A549 (cell line): ENCODE results near the gene UNC13B. TPM values are rescaled to one million over a fixed set of nuclear protein-coding genes. Genes with fewer than 3 reads are reported as not detected.

Source experiments
- ATAC-seq, 2 experiments: fragments of 200-7000 bp in 1 of 2; fragments of >200 bp in 1 of 2; cut with Nextera tagmentation in 1 of 2; cut with Tn5 transposase in 1 of 2; 3 replicates each; pipeline versions ENCODE4 v1.8.0 to v1.9.1; 2018 to 2020; ENCODE audit warnings: mild to moderate bottlenecking in 1 of 2, moderate library complexity in 1 of 2
- CTCF ChIA-PET: fragments of 300-600 bp; sonication (Branson Sonifier 250); formaldehyde crosslinking; extraction: SDS; loops from one replicate; lab custom pipeline; 2021; ENCODE audit warnings: antibody characterized with exemption, inconsistent platforms; lab: Yijun Ruan, JAX
- POLR2A ChIA-PET: fragments of 350-600 bp; formaldehyde crosslinking; extraction: SDS; loops from one replicate; lab custom pipeline; 2021; ENCODE audit warnings: antibody characterized with exemption, inconsistent platforms; lab: Yijun Ruan, JAX
- DNase-seq, 2 experiments: peaks; one replicate each; pipeline versions ENCODE4 v3.0.0 to v3.0.0-alpha.2; 2011 to 2016; ENCODE audit warnings: low read depth in 1 of 2, low spot score in 1 of 2
- FAIRE-seq: peaks from 2 replicates; lab custom pipeline; 2011; peaks lifted over from hg19 to GRCh38; lab: Jason Lieb, UNC
- H3K27ac ChIP-seq, 2 experiments: fragments of >200 bp; sonication (Bioruptor Twin); formaldehyde crosslinking; 3 replicates each; pipeline ENCODE4 v1.5.1; 2016 to 2017
- H3K4me1 ChIP-seq: fragments of >200 bp; sonication (Bioruptor Twin); formaldehyde crosslinking; 3 replicates; pipeline ENCODE4 v1.6.1; 2016
- H3K4me2 ChIP-seq: fragments of >200 bp; sonication (Bioruptor Twin); formaldehyde crosslinking; 3 replicates; pipeline ENCODE4 v1.6.1; 2016
- H3K4me3 ChIP-seq: fragments of >200 bp; sonication (Bioruptor Twin); formaldehyde crosslinking; 3 replicates; pipeline ENCODE4 v1.5.1; 2016
- H3K9me3 ChIP-seq: fragments of >200 bp; sonication (Bioruptor Twin); formaldehyde crosslinking; 3 replicates; pipeline ENCODE4 v1.6.1; 2016
- FOXS1 ChIP-seq: fragments of 250-450 bp; sonication (Bioruptor Pico); IDR thresholded peaks from 2 replicates; pipeline ENCODE4 v1.5.0; 2020; ENCODE audit warnings: mild to moderate bottlenecking, moderate library complexity
- HOXB13 ChIP-seq: fragments of 250-450 bp; sonication (Bioruptor Pico); IDR thresholded peaks from 2 replicates; pipeline ENCODE4 v1.5.0; 2020; ENCODE audit warnings: low read depth, mild to moderate bottlenecking, moderate library complexity
- JUNB ChIP-seq: fragments of >200 bp; sonication (Bioruptor Twin); formaldehyde crosslinking; IDR thresholded peaks from 2 replicates; pipeline ENCODE4 v1.6.1; 2016
- RAD21 ChIP-seq, 2 experiments: fragments of >200 bp in 1 of 2; sonication (Bioruptor Twin) in 1 of 2; formaldehyde crosslinking in 1 of 2; IDR thresholded peaks in 1 of 2; conservative IDR thresholded peaks in 1 of 2; 2 replicates in 1 of 2; 3 replicates in 1 of 2; pipeline ENCODE4 v1.6.1; 2012 to 2018; ENCODE audit warnings: inconsistent platforms in 1 of 2
- RARB ChIP-seq: fragments of 250-450 bp; sonication (Bioruptor Pico); IDR thresholded peaks from 2 replicates; pipeline ENCODE4 v1.8.0; 2021; ENCODE audit warnings: mild to moderate bottlenecking, moderate library complexity
- RFX5 ChIP-seq: fragments of 450-650 bp; IDR thresholded peaks from 2 replicates; pipeline ENCODE4 v1.7.1; 2014; ENCODE audit warnings: antibody characterized with exemption, mild to moderate bottlenecking, moderate library complexity
- SREBF2 ChIP-seq: fragments of 450-650 bp; IDR thresholded peaks from 2 replicates; pipeline ENCODE4 v1.6.1; 2014; ENCODE audit warnings: mild to moderate bottlenecking, moderate library complexity
- ZNF302 ChIP-seq: fragments of 250-450 bp; sonication (Bioruptor Pico); IDR thresholded peaks from 2 replicates; pipeline ENCODE4 v1.9.0; 2021; ENCODE audit warnings: inconsistent platforms, mild to moderate bottlenecking, moderate library complexity
- WGBS: methylation state at CpG from one replicate; pipeline ENCODE4 v1.1.6; 2017; ENCODE audit errors: missing lambda C conversion rate; 5-methylcytosine and 5-hydroxymethylcytosine counted together
- polyA plus RNA-seq, 4 experiments: library from polyadenylated mRNA; depleted of rRNA in 3 of 4; stranded (reverse); fragments of >200 nt; fragmentation: RNase III in 1 of 4; extraction: RNeasy Plus Mini Kit Qiagen cat#74134 plus additional on column Dnase treatment in 1 of 4; gene quantifications; 2 replicates in 3 of 4; 3 replicates in 1 of 4; pipeline ENCODE4 v1.2.3, GENCODE V29; 2011 to 2017

Gene UNC13B
- polyA plus RNA-seq, 2 of the 4 experiments (the other 2 are of a cell fraction) = 9.9 to 17.8 TPM

GRCh38 chr9:35452481-35452880, 290.7 kb downstream of the UNC13B start:
- peak; percentile 17 to 30; a peak in 2 of 5 replicates for TF ChIP-seq RAD21 (conservative IDR thresholded peaks at IDR 0.05 in 1 of 2, IDR thresholded peaks at IDR 0.05 in 1 of 2)
- TF ChIP-seq RFX5 = no peak
- WGBS = 85% methylated on average over 2 of the region's 2 CpGs
- ATAC-seq (peak; percentile 43 to 71; a peak in 3 of 6 replicates), DNase-seq (peak in 1 of 2 experiments; percentile 14), FAIRE-seq (no peak)
- H3K4me1 ChIP-seq = peaks cover 10% of the 10 kb centered on the region; the same call in 2 of the 3 replicates
- H3K9me3 ChIP-seq = no peaks in the 10 kb centered on the region
- H3K4me3 ChIP-seq = no peak overlapping the region
- POLR2A ChIA-PET = no interaction called here
- no peak overlapping the region for H3K4me2 ChIP-seq
- H3K27ac ChIP-seq = no peak overlapping the region
- CTCF ChIA-PET = interaction anchor here (0.9 to 2.0 kb wide), 9 partner anchors 12 to 553 kb away, joined by 3 to 7 read pairs (median 4); no protein-coding TSS in a partner anchor

- ChIA-PET CTCF (interaction anchor here (0.8 to 1.7 kb wide), 4 partner anchors 10 to 100 kb away, joined by 3 to 5 read pairs (median 4); no protein-coding TSS in a partner anchor), POLR2A (no interaction called here)
- WGBS = 66% methylated on average over 2 of the region's 2 CpGs
- Histone ChIP-seq H3K4me2 (no peak overlapping the region), H3K9me3 (no peaks in the 10 kb centered on the region), H3K27ac (0 out of 6 replicates have a peak overlapping the region, but pooled peaks of 1 of the 2 experiments have one; percentile 12), H3K4me3 (no peak overlapping the region), H3K4me1 (peaks cover 2% of the 10 kb centered on the region; the same call in 2 of the 3 replicates)
- no peak for FAIRE-seq
- no peak for DNase-seq
- no peak for ATAC-seq
- TF ChIP-seq FOXS1 = no peak
- no peak for TF ChIP-seq ZNF302 (CRISPR knock-in tag)
- no peak for TF ChIP-seq RFX5
- TF ChIP-seq HOXB13 (CRISPR knock-in tag) = no peak
- TF ChIP-seq SREBF2 = no peak
- TF ChIP-seq JUNB = no peak
- TF ChIP-seq RARB (CRISPR knock-in tag) = no peak
Observed at GRCh38 chr9:35453786-35454185, 292.0 kb downstream of the UNC13B start.

Other genes with a start within 250 kb of the UNC13B start
- gene PHF24, start 203.7 kb upstream of the UNC13B start, polyA plus RNA-seq (2011; rRNA removed) = 0.01 TPM in 1 of 2 replicates, not detected in the other
- not detected in 3 replicates for gene PHF24, start 203.7 kb upstream of the UNC13B start, polyA plus RNA-seq (2017; fragmentation: RNase III; extraction: RNeasy Plus Mini Kit Qiagen cat#74134 plus additional on column Dnase treatment)
- 0.72 and 1.6 TPM in 2 replicates for gene DNAJB5, start 172.3 kb upstream of the UNC13B start, polyA plus RNA-seq (2011; rRNA removed)
- 3.1 to 4.4 TPM (median 3.9 TPM) in 3 replicates for gene DNAJB5, start 172.3 kb upstream of the UNC13B start, polyA plus RNA-seq (2017; fragmentation: RNase III; extraction: RNeasy Plus Mini Kit Qiagen cat#74134 plus additional on column Dnase treatment)
- 428 and 543 TPM in 2 replicates for gene VCP, start 89.4 kb upstream of the UNC13B start, polyA plus RNA-seq (2011; rRNA removed)
- 376 to 390 TPM (median 380 TPM) in 3 replicates for gene VCP, start 89.4 kb upstream of the UNC13B start, polyA plus RNA-seq (2017; fragmentation: RNase III; extraction: RNeasy Plus Mini Kit Qiagen cat#74134 plus additional on column Dnase treatment)
- gene FANCG, start 82.1 kb upstream of the UNC13B start, polyA plus RNA-seq (2011; rRNA removed) = 34.9 and 39.7 TPM in 2 replicates
- 50.3 to 53.5 TPM (median 53.5 TPM) in 3 replicates for gene FANCG, start 82.1 kb upstream of the UNC13B start, polyA plus RNA-seq (2017; fragmentation: RNase III; extraction: RNeasy Plus Mini Kit Qiagen cat#74134 plus additional on column Dnase treatment)
- 50.4 and 60.0 TPM in 2 replicates for gene PIGO, start 65.4 kb upstream of the UNC13B start, polyA plus RNA-seq (2011; rRNA removed)
- gene PIGO, start 65.4 kb upstream of the UNC13B start, polyA plus RNA-seq (2017; fragmentation: RNase III; extraction: RNeasy Plus Mini Kit Qiagen cat#74134 plus additional on column Dnase treatment) = 39.6 to 47.0 TPM (median 45.3 TPM) in 3 replicates
- gene STOML2, start 58.9 kb upstream of the UNC13B start, polyA plus RNA-seq (2011; rRNA removed) = 196 and 230 TPM in 2 replicates
- 180 to 191 TPM (median 189 TPM) in 3 replicates for gene STOML2, start 58.9 kb upstream of the UNC13B start, polyA plus RNA-seq (2017; fragmentation: RNase III; extraction: RNeasy Plus Mini Kit Qiagen cat#74134 plus additional on column Dnase treatment)
- 11.8 and 14.3 TPM in 2 replicates for gene ATOSB, start 46.1 kb upstream of the UNC13B start, polyA plus RNA-seq (2011; rRNA removed)
- gene ATOSB, start 46.1 kb upstream of the UNC13B start, polyA plus RNA-seq (2017; fragmentation: RNase III; extraction: RNeasy Plus Mini Kit Qiagen cat#74134 plus additional on column Dnase treatment) = 10.8 to 14.0 TPM (median 11.6 TPM) in 3 replicates